GM08714 (cell line): ENCODE data around the gene PRDM8.

ENCODE experiments used
- H3K4me3 ChIP-seq: fragments of 200-500 bp; sonication (Bioruptor generic); 2 replicates; pipeline ENCODE4 v1.5.1; 2014; ENCODE audit warnings: mild to moderate bottlenecking, low read length, inconsistent platforms
- ZNF274 ChIP-seq: IDR thresholded peaks from 2 replicates; pipeline ENCODE4 v1.6.1; 2012; ENCODE audit warnings: mild to moderate bottlenecking, low read depth, low read length

The PRDM8 gene

GRCh38 chr4:80219301-80220025 is 22.2 kb downstream of the PRDM8 start:
- no peak overlapping the region for H3K4me3 ChIP-seq
- no peak for TF ChIP-seq ZNF274

DNA sequence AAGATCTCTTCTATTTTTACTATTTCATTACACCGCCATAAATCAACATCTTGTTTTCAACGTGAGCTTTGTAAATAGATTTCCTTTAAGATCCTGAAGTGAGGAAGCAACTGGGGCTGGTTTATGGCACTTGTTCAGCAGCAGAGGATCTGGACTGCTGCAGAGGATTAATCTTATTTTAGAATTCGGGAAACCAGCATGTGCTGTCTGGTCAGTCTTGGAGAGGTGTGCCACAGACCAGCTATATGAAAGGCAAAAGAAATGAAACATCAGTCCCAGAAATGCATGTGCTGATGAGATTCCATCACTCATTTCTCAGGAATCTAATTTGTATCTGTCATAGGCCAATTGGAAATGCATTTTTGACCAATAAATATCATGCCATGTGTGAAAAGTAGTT is 23.4 kb downstream of the PRDM8 start:
- no peak overlapping the region for H3K4me3 ChIP-seq
- no peak for TF ChIP-seq ZNF274

- no peak overlapping the region for H3K4me3 ChIP-seq
- TF ChIP-seq ZNF274 = no peak
These were observed 23.9 kb downstream of the PRDM8 start for GRCh38 chr4:80221161-80221560.

- no peak overlapping the region for H3K4me3 ChIP-seq
- no peak for TF ChIP-seq ZNF274
These were observed 28.3 kb downstream of the PRDM8 start for GRCh38 chr4:80225595-80225994.

DNA sequence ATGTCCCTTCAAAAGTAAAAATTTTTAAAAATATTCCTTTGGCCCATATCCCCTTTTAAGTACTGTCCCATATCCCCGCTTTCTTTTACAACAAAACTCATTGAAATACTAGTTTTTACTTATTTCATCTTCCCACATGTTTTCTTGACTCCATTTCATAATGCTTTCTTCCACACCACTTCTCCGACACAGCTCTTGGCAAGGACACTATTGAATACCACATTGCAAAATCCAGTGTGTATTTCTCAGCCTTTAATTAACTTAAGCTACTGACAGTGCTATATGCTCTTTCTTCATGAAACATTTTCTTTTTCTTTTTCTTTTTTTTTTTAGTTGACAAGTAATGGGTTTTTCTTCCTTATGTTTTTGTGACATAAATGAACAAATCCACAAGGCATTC is 28.8 kb downstream of the PRDM8 start:
- H3K4me3 ChIP-seq = no peak overlapping the region
- no peak for TF ChIP-seq ZNF274

GRCh38 chr4:80228460-80228859 is 31.2 kb downstream of the PRDM8 start:
- no peak overlapping the region for H3K4me3 ChIP-seq
- TF ChIP-seq ZNF274 = no peak

DNA sequence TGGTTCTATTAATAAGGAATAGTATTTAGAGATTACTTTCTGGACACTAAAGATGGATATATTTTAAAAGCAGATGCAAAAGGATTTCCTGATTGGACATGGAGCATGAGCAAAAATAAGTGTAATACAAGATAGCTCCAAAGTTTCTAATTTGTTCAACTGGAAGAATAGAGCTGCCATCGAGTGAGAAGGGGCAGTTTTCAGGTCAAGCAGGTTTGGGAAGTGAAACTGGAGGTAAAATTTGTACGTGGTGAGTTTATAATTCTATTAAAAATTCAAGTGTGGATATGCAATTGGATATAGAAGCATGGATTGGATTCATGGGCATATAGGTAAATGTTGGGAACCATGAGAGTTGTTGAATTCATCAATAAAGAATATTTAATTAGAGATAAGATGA is 31.8 kb downstream of the PRDM8 start:
- H3K4me3 ChIP-seq = no peak overlapping the region
- TF ChIP-seq ZNF274 = no peak

- no peak overlapping the region for H3K4me3 ChIP-seq
- no peak for TF ChIP-seq ZNF274
These were observed 32.3 kb downstream of the PRDM8 start for GRCh38 chr4:80229590-80229989.

DNA sequence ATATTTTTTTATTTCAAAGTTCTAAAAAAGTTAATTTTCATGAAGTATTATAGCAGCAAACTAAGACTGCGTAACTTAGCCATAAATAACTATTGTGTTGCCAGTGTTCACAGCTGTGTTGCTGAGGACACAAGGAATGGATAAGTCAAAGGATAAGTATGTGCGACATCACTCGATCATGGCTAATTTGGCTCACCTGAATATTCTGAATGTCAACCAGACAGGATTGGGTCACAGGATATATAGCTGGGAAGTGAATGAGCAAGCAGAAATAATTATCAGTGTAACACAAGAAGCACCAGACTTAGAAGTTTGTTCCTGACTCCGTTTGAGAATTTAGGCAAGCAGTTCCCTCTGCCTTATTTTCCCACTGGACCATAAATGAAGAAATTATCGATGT is 33.9 kb downstream of the PRDM8 start:
- TF ChIP-seq ZNF274 = no peak
- no peak overlapping the region for H3K4me3 ChIP-seq

DNA sequence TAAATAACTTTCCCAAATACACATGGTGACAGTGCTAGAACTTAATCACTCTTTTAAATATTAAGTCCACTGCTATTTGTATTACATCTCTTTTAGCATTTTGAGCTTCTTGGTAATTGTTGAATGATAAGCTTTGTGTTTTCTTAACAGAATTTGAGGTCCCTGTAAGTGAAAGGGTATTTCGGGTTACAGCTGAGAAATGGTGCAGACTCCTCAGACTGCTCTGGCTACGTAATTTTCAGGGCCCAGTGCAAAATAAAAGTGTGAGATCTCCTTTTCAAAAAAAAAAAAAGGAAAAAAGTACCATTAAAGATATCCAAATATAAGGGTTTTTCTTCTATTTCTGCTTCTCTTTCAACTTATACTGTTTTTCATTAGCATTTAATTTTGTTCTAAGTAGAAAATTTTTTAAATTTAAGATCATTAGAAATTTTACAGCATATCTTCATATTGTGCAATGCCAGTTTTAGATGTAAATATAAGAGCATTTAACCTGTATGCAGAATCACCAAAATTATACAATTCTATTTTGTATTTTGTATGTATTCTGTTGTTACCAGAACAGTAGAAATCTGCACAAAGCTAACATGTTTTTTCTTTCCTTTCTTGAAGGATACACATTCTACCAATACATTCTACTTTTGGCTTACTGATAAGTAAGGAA is 35.5 kb downstream of the PRDM8 start:
- no peak overlapping the region for H3K4me3 ChIP-seq
- TF ChIP-seq ZNF274 = no peak

DNA sequence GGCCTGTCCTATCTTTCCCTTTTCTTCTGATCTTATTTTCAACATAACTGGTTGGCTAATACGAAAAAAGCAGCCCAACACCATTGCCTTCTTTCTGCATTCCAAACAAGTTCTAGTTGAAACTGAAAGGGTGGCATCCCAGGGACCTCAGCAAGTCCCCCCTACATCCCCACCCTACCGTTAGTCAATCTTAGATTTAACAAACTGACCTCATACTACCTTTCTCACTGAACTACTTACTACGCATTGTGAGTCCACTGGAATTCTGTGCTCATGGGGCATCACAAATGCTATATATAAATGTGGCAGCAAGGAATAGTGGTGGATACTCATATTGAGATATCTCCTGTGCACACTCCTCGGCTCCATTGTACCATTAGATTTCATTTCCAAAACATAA is 36.1 kb downstream of the PRDM8 start:
- no peak overlapping the region for H3K4me3 ChIP-seq
- TF ChIP-seq ZNF274 = no peak

- TF ChIP-seq ZNF274 = no peak
- H3K4me3 ChIP-seq = no peak overlapping the region
These were observed 38.1 kb downstream of the PRDM8 start for GRCh38 chr4:80235451-80235850.

- no peak overlapping the region for H3K4me3 ChIP-seq
- no peak for TF ChIP-seq ZNF274
These were observed 40.7 kb downstream of the PRDM8 start for GRCh38 chr4:80237992-80238391.

- TF ChIP-seq ZNF274 = no peak
These were observed 42.3 kb downstream of the PRDM8 start for GRCh38 chr4:80239480-80240150.

DNA sequence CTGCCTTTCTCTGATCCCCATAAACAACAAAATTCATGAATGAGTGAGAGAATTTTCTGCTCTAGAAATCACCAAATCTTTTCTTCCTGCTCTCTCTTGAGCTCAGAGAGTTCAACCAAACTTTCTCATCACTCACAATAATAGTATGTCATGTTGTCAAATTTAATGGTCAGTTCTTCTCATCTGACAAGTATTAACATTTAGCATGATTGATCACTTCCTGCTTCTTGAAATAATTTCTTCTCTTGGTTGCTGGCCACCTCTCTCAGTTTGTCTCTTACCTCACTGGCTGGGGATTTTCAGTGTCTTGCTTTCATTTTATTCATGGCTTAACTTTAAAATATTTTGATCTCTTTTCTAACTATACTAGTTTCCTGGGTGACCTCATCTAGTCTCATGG is 43.7 kb downstream of the PRDM8 start:
- H3K4me3 ChIP-seq = no peak overlapping the region
- TF ChIP-seq ZNF274 = no peak

More at GRCh38 chr4:80239480-80240150, 42.3 kb downstream of the PRDM8 start:
- H3K4me3 ChIP-seq = no peak overlapping the region
